HK-2 (cell line): ENCODE results near the gene PIGL.
"Not testable (repeated sequence)": the region's sequence is repeated elsewhere in the genome, so short reads cannot be mapped to it uniquely, and the experiment has no call there.

Source experiments
- DNase-seq: peaks from one replicate; pipeline ENCODE4 v3.0.0-alpha.2; 2018; ENCODE audit not compliant: unreplicated experiment

Gene PIGL

DNA sequence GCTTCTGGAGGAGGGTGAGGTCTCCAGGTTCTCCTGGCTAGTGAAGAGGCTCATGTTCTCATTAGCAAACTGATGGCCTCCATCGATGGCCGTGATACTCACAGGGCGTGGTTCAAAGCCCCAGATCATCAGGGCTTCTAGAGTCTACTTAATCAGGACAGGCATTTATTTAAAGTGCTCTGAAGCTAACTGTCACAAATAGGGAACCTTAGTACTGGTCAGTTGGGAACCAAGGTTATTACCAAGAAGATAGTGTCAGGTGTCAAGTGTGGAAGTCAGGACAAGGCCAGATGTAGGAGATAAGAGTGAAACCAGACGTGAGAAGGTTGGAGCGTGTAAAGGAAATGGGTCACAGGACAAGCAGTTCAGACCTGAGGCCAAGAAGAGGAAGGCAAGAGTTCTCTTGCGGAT, 56.9 kb downstream of the PIGL start:
- DNase-seq, result no peak

DNA sequence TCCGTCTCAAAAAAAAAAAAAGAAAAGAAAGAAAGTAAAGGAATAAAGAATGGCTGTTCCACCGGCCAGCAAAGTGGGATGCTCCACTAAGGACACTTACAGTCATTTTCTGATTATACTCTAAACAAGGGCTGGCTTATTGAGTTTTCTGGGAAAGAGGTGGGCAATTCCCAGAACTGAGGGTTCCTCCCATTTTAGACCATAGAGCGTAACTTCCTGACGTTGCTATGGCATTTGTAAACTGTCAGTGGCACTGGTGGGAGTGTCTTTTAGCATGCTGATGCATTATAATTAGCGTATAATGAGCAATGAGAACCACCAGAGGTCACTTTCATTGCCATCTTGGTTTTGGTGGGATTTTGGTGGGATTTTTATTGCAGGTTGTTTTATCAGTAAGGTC, 58.0 kb downstream of the PIGL start:
- DNase-seq, result no peak

DNA sequence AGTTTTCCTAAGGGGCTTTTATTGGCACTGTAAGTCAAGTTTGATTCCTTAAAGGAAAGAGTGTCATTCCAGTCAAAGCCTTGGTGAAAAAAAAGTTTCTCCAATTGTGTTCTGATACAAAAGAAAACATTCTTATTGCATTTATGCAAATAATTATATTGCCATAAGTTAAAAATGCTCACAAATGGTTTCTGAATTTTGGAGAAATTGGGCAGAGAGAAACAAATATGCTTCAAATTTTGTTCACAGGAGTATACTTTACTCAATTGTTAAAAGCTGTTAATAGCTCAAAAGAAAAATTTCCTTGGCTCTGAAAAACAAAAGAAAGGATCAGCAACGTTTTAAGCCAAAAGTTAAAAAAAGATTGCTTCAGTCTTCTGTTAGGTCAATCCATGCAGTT, 60.2 kb downstream of the PIGL start:
- no peak for DNase-seq

DNA sequence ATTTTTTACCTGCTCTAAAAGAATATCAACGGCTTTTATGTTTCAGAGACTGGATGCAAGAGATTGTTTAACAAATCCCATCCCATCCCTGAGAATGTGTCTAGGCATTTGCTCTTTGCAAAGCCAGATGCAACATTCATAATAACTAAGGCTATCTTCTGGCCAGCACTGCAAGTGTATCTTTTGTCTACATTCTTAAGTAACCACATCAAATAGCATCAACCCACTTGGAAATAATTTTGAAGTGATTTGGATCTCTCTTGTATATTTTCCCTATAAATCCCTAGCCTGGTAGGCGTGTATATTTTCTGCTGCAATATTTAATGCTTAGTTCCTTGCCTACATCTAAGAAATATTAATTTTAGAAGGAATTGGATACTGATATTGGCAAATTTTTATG, 64.3 kb downstream of the PIGL start:
- DNase-seq, result no peak

DNA sequence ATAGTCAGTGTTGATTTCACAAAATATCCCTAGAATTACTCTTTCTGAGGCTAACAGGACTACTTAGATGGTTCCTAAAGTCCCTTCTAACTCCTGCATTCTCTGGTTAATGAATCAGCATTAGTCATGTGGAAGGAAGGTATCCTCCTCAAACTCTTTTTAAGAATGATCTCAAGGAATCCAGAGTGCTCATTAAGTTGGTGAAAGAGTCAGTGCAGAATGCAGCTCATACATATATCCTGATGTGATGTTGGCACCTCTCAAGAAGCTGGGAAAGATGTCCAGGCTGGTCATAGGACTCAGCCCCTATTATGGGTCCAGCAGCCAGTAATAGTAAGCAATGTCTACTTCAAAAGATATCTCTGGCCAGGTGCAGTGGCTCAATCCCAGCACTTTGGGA, 65.5 kb downstream of the PIGL start:
- DNase-seq, result peak; percentile 18

DNA sequence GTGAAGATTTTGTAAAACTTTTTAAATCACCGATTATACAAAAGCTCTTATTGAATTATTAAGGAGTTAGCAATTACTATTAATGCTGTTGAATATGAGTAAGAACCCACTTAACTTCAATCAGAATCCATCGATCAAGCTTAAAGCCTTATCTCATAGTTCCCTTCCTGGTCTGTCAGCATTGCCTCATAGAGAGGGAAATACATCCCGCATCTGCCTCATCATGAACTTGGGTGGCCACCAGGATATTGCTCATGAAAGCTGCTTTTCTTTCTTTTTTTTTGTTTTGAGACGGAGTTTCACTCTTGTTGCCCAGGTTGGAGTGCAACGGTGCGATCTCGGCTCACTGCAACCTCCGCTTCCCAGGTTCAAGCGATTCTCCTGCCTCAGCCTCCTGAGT, 66.7 kb downstream of the PIGL start:
- DNase-seq, result no peak

DNA sequence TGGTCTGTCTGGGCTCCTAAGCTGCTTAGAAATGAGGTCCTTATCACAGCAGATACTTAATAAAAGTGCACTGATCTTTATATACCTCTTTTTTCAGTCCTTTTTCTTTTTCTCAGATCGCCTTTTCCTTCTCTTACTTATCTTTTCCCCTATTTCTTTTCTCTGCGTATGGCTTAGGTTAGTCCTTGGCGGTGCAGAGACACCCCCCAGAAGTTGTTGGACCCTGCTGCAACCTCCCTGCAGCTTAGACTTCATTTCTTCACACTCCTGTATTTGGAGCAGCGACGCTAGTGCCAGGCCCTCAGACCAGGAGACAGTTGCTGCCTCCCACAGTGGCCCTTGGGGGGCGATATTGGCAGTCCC, 68.6 kb downstream of the PIGL start:
- no peak for DNase-seq

DNA sequence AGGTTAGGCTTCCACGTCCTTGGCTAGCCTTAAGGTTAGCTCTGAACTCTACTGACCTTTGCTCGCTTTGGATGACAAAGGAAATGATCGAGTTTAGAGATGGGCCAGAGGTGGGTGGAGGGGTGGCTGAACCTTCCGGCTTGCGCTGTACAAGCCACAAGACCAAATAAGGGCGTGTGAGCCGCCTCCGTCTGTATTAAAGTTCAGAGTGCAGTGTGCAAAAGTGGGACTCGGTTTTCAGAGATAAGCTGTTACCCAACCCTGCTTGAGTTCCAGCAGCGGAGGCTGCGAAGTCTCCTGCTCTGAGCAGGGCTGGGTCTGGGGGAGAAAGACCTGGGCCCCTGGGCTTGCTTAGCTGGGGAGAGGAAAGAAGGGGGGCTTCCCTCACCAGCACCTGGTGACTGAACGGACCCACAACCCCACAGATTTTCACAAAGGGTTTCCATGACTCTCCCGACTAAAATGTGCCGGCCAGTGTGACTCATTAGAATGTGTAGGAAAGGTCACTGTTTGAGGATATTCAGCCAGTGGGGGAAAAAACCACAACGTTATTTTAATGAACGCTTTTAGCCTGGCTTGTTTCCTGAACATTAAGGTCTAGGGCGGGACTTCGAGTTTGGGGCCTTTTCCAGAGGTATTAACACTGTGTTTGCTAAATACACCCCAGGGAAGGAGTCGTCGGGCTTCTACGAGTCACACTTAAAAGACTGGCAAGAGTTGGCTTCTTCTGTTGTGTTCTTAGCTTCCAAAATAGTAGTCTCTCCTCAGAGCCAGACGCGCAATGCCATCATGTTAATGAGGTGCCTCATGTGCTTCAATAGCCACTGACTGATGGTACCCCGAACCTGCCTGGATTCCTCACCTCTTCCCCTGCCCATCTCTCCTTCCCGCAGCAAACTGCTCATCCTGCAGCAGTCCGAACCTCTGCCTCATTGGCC, 69.3 kb downstream of the PIGL start:
- peak; percentile 88 for DNase-seq

DNA sequence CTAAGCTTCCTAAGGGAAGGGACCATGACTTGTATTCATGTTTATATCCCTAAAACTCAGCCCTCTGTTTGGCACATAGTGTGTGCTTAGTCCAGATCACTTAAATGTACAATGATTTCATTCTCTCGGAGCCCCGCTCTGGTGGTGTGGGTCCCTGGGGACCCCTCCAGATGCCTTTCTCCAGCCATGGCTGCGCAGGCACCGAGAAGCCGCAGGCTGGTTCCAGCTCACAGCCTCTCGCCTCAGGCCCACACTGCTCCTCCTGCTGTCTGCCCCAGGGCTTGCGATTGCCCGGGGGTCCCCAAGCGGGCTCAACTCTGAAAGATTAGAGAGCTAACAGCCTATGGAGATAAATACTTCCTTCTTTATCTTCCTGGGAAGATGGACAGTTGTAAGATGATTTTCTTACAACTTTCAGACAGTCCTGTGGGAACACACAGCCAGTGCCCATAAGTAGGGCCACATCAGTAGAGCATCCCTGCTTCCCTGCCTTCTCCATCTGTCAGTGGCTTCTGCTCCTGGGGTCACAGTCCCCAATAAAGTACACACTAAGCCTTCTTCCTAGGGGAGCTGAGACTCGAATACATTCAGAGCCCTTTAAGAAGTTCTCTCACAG, 70.0 kb downstream of the PIGL start:
- DNase-seq, result peak; percentile 34

DNA sequence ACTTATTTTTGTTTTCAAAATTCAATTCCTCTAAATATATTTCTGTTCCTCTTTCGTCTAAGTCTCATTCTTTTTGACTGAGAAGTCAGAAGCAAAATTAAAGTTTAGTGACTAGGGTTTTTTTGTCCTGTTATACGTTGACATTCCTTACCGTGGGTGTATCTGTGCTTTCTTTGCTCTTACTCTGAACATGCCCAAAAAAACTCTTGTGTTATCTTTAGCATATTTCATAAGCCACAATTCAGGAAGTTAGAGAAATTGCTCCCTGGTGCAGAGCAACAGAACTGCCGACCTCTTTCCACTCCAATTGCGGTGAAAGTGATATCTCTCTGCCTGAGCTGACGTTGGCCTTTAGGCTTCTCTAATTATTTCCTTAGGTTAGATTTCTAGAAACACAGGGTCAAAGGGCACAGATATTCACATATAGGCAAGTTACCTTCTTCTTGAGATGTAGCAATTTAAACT, 70.6 kb downstream of the PIGL start:
- DNase-seq, result no peak

DNA sequence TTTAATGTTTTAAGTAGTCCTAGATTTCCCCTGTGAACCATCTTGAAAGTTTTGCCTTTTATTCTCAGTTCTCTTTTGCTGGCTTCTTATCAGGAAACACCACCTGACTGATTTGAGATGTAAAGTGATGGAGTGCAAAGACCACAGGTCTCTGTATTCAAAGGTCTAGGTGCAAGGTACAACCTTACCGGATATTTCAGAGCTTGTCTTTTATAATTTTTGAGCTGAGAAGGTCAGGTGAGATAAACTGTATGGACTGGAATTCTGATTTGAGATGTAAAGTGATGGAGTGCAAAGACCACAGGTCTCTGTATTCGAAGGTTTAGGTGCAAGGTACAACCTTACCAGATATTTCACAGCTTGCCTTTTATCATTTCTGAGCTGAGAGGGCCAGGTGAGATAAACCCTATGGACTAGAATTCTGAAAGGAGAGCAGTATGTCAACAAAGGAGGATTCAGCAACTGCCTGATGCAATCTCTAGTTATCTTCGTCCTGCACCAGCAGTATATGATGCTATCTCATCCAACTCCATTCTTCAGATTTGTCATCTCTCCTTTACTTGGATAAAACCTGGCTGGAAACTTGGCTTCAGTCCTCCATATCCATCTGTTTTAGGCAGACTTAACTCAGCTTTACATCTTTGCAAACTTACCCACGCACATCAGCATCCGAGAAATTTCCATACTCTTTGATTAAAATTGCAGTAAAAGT, 72.0 kb downstream of the PIGL start:
- DNase-seq, result no peak

DNA sequence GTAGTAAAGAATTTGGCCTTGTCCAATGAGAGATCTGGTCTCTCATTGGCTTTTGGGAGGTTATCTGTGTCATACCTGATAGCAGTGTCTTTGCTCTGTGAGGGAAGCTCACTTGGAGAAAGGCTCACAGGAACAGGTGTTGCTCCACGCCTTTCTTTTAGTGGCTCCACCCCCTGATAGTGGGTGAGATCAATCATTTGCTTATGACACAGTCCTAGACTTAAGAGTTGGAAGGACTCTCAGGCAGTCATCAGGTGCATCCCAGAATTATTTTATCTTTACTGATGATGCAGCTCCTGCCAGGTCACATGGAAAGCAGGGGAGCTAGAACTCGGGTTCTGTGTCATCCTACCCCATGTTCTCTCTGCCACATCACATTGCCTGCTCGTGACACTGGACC, 76.9 kb downstream of the PIGL start:
- DNase-seq, result no peak

DNA sequence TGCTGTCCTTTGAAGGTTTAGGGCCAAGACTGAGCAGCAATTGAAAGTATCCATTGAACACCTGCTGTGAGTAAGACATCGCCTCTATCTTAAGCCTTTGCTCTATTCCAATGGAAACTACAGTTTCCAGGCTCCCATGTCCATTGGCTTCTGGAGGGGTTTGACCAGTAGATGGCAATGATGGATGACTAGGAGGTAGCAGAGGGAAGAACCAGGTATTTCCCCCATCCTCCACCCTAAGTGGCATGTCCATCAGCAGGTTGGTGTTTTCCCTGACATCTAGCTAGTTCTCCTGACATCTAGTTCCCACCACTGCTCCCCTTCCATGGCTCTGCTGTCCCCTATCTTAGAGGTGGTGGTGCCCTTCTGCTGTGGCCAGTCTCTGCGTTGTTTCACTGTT, 77.5 kb downstream of the PIGL start:
- DNase-seq, result no peak

DNA sequence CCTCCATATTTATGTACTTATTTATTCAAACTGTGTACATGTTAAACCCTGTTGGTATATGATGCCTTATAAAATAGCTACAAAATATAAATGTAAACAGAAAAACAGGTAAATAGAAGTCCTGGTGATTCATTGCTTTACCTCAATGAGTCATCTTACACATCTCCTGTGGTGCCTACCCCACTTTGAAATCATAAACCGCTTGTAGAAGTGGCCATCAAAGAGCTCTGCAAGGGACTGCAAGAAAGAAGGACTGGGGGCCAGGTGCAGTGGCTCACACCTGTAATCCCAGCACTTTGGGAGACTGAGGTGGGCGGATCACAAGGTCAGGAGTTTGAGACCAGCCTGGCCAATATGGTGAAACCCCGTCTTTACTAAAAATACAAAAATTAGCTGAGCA, 79.1 kb downstream of the PIGL start:
- not testable (repeated sequence) for DNase-seq

DNA sequence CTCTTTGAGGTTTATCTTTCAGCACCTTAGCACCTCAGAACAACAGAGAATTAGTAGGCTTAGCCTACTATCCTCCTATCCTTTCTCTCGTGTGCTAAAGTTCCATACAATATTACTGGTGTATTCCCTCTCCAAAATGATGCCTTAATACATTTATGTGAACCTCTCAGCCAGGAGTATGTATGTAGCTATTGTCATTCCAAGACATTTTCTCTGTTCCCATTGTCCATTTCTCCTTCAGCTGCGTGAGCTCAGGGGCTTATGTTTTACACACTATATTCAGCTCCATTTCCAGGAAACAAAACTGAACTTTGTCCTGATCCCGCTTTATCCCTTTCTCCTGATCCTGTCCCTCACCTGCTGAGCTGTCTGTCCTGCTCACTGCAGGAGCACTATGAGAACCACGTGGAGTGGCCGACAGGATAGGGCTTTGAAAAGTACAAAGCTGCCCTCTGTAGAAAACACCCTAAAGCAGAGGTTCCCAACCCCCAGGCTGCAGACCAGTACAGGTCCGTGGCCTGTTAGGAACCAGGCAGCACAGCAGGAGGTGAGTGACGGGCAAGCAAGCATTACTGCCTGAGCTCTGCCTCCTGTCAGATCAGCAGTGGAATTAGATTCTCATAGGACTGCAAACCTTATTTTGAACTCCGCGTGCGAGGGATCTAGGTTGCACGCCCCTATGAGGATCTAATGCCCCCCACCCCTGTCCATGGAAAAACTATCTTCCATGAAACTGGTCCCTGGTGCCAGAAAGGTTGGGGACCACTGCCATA, 80.5 kb downstream of the PIGL start:
- DNase-seq, result no peak

DNA sequence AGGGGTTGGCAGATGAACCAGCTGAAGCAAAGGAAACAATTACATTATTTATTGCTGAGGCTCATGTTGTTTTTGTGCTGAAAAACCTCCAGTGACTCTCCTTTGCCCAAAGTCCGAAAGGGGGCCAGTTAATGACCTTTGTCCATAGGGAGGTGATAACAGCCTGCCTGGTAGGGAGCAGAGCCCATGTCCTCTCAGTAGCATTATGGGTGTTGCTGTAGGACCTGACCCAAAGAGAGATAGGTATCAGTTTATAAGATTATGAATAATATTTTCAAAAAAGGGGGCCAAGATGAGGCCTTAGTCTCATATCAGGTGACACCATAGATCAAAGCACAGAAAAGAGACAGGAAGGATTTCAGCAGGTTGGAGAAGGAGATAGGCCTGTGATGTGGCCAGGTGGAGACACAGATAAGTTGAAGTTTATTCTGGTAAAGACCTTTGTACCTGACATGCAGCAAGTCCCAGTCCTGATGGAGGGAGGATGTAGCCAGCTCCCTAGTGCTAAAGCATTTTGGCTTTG, 81.2 kb downstream of the PIGL start:
- no peak for DNase-seq

DNA sequence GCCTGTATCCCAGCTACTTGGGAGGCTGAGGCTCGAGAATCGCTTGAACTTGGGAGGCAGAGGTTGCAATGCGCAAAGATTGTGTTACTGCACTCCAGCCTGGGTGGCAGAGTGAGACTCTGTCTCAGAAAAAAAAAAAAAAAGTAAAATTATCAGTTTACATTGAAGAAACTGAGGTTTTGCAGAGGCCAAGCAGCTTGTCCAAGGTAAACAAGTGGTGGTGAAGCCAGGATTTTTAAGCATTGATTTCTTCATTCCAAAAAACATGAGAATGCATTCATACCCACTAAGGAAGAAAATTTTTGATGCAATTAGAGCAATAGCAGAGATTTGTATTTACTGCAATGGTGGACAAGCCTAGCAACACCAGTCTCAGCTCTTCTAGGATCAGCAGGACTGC, 83.5 kb downstream of the PIGL start:
- no peak for DNase-seq

DNA sequence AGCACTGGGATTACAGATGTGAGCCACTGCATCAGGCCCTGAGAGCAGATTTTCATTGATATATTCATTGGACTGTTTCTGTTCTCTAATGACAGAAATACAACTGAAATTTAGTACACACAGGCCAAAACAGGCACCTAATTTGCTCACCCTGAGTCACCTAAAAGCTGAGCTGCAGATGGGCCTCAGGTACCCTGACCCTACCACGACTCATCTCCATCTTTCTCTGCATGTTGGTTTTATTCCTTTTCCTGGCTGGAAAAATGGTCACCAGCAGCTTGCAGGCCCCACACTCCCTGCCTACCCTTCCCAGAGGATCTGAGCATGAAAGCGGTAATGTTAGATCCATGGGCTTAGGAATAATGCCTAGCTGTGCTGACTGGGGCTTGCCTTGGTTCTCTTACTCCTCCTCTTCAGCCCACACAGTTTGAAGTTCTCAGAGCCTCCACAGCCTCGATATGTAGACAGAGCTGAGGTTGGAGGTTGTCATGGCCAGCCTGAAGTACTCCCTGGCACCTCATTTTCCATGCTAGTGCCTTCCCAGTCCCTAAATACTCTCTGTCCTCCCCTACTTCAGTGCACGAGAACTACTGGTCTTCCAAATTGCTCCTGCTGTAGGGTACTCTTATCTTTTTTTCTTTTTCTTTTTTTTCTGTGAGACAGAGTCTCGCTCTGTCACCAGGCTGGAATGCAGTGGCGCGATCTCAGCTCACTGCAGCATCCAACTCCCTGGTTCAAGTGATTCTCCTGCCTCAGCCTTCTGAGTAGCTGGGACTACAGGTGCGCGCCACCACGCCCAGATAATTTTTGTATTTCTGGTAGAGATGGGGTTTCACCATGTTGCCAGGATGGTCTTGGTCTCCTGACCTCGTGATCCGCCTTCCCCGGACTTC, 85.2 kb downstream of the PIGL start:
- no peak for DNase-seq

DNA sequence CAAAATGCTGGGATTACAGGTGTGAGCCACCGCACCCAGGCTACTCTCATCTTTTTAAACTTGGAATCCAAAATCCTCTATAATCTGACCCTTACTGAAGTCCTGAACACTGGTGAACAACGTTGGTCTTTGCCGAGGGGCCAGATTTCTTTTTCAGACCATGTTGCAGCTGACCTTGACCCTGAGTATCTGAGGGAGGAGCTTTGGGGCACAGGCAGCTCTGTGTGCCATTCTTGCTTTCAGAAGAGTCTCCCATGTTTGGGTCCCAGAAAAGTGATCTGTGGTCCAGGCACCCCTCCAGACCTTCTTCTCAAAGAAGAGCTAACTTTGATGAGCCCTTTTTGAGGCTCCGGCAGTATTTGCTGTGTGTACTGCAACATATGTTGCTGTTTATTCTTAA, 85.8 kb downstream of the PIGL start:
- no peak for DNase-seq

DNA sequence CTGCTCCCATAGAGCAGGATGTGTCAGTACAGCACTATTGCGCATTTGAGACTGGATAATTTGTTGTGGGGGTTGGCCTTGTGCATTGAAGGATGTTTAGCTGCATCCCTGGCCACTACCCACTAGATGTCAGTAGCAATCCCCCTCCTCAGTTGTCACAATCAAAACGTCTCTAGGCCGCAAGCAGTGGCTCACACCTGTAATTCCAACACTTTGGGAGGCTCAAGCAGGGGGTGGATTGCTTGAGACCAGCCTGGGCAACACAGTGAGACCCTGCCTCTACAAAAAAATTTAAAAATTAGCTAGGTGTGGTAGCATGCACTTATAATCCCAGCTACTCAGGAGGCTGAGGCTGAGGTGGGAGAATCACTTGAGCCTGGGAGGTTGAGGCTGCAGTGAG, 87.8 kb downstream of the PIGL start:
- DNase-seq, result no peak

DNA sequence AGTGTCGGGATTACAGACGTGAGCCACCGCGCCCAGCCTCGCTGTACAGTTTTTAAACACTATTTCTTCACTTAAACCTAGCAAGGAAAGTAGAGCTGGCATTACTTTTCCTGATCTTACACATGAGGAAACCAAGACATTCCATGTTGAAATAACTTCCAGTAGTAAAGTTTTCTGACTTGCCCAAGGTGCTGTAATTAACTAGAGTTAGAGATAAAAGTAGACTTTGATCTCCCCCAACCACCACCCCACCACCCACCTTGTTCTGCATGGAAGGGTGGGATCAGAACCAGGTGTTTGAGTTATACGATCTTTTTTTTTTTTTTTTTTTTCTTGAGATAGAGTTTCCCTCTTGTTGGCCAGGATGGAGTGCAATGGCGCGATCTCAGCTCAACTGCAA, 89.2 kb downstream of the PIGL start:
- no peak for DNase-seq
